ENCODE measurements around the gene LARP1.

Gene LARP1

GRCh38 chr5:154779105-154779504 is 23.9 kb downstream of the LARP1 start:
- no peak for DNase-seq (ENCODE audit: low spot score in 2 of 2)
- H3K27me3 ChIP-seq (ENCODE audit: low read depth) = no peaks in the 10 kb centered on the region
- peaks cover 7% of the 10 kb centered on the region for H3K36me3 ChIP-seq (replicated peaks)
- no peak overlapping the region for H3K4me3 ChIP-seq
- in situ Hi-C loops (cut with MboI; ENCODE audit: low sequenced_read_pairs) = no loop called here
- H3K4me1 ChIP-seq = no peaks in the 10 kb centered on the region
- H3K9me3 ChIP-seq = no peaks in the 10 kb centered on the region

DNA sequence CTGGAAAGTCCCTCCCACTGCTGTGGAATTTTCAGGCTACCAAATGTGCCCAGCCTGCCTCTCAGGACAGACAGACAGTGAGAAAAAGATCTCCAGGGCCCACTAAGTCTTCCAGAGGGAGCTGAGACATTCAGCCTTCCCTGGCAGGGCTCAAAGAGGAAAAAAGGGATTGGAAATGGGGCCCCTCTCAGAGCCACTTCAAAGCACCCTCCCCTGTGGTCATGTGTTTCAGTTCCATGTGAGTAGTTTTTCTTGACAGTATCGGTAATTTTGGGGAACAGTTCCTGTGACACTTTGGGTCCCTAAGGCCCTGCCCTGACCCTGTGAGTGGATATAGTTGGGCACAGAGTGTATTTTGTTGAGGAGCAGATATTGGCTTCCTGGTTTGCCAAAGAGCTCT is 25.0 kb downstream of the LARP1 start:
- in situ Hi-C loops (cut with MboI; ENCODE audit: low sequenced_read_pairs) = no loop called here
- no peak for DNase-seq (ENCODE audit: low spot score in 2 of 2)
- Histone ChIP-seq H3K27me3 (ENCODE audit: low read depth) (no peaks in the 10 kb centered on the region), H3K4me3 (no peak overlapping the region), H3K9me3 (no peaks in the 10 kb centered on the region), H3K36me3 (replicated peaks) (peaks cover 7% of the 10 kb centered on the region), H3K4me1 (no peaks in the 10 kb centered on the region)

DNA sequence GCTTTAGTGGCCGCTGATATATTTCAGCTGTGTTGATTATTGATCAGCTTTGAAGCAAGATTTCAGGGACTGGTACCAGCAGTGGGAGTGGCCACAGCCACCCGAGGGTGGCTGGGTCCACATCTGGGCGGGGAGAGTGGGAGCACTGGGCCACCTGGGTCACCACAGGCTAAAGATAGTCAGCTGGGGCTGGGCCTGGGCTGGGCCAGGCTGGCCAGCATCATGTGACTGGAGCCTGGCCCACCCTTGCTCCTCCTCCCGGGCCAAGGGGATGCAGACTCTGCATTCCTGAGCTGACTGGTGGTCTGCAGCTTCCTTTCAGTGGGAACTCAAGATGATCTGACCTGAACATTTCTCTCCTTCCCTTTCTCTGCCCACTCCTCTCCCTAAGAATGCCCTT is 27.1 kb downstream of the LARP1 start:
- in situ Hi-C loops (cut with MboI; ENCODE audit: low sequenced_read_pairs) = no loop called here
- DNase-seq (ENCODE audit: low spot score in 2 of 2) = no peak
- H3K4me3 ChIP-seq = no peak overlapping the region
- H3K9me3 ChIP-seq = no peaks in the 10 kb centered on the region
- H3K4me1 ChIP-seq = no peaks in the 10 kb centered on the region
- H3K36me3 ChIP-seq (replicated peaks) = peaks cover 4% of the 10 kb centered on the region
- no peaks in the 10 kb centered on the region for H3K27me3 ChIP-seq (ENCODE audit: low read depth)

GRCh38 chr5:154782812-154783592 is 27.8 kb downstream of the LARP1 start:
- DNase-seq (ENCODE audit: low spot score in 2 of 2) = no peak
- Histone ChIP-seq H3K4me3 (no peak overlapping the region), H3K4me1 (no peaks in the 10 kb centered on the region), H3K27me3 (ENCODE audit: low read depth) (no peaks in the 10 kb centered on the region), H3K9me3 (no peaks in the 10 kb centered on the region), H3K36me3 (replicated peaks) (no peaks in the 10 kb centered on the region; the same call in none of the 2 replicates)
- in situ Hi-C loops (cut with MboI; ENCODE audit: low sequenced_read_pairs) = no loop called here

DNA sequence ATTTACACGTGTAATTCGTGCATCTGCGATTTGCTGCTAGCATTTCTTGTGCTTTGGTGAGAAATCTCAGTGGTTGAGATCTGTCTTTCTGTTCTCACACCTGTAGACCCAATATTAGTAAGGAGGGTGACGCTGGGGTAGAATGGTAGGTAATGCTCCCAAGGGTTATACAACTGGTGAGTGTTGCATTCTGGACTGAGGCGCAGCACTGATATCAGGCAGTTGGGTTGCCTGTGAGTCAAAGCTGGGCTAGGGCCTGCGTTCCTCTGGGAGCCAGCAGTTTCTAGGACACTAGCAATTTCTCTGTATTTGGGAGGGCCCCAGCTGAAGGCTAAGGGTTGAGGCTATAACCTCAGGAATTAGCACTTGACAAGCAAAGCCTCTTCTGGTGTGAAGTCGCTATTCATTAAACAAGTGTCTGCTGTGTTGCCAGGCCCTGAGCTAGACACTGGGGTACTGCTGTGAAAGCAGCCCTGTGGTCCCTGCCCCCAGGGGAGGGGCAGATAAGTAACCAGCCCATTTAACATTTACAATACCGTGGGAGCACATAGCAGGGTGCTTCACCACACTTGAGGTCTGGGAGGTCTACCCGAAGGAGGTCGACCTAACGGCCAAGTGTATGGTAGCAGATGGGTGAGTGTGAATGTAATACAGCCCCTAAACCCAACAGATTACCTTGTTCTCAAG is 28.7 kb downstream of the LARP1 start:
- Histone ChIP-seq H3K4me3 (no peak overlapping the region), H3K36me3 (replicated peaks) (no peaks in the 10 kb centered on the region; the same call in none of the 2 replicates), H3K27me3 (ENCODE audit: low read depth) (no peaks in the 10 kb centered on the region), H3K9me3 (no peaks in the 10 kb centered on the region), H3K4me1 (no peaks in the 10 kb centered on the region)
- in situ Hi-C loops (cut with MboI; ENCODE audit: low sequenced_read_pairs) = no loop called here
- no peak for DNase-seq (ENCODE audit: low spot score in 2 of 2)

GRCh38 chr5:154784856-154785255 is 29.7 kb downstream of the LARP1 start:
- no peaks in the 10 kb centered on the region for H3K4me1 ChIP-seq
- no peak overlapping the region for H3K4me3 ChIP-seq
- DNase-seq (ENCODE audit: low spot score in 2 of 2) = no peak
- H3K36me3 ChIP-seq (replicated peaks) = peaks cover 6% of the 10 kb centered on the region
- no peaks in the 10 kb centered on the region for H3K27me3 ChIP-seq (ENCODE audit: low read depth)
- in situ Hi-C loops (cut with MboI; ENCODE audit: low sequenced_read_pairs) = no loop called here
- no peaks in the 10 kb centered on the region for H3K9me3 ChIP-seq

DNA sequence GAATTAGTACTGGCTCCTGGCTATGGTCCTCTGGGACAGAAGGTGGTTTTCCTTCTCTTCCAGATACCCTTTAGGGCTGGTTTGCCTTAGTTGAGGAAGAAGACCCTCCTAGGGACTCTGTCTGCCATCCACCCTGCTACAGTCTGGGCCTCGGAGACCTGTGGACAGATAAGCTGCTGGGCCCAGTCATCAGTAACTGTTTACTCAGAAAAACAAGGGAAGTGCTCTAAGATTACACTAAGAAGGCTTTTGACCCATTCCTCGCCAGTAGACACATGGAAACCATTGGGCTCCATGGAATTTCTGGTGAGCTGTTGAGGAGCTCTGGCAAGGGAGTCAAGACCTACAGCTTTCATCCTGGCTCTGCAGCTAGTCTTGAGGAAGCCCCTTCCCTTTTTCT is 31.2 kb downstream of the LARP1 start:
- no peak overlapping the region for H3K4me3 ChIP-seq
- no peak for DNase-seq (ENCODE audit: low spot score in 2 of 2)
- no peaks in the 10 kb centered on the region for H3K27me3 ChIP-seq (ENCODE audit: low read depth)
- H3K4me1 ChIP-seq = no peaks in the 10 kb centered on the region
- H3K9me3 ChIP-seq = no peaks in the 10 kb centered on the region
- H3K36me3 ChIP-seq (replicated peaks) = peaks cover 21% of the 10 kb centered on the region
- in situ Hi-C loops (cut with MboI; ENCODE audit: low sequenced_read_pairs) = no loop called here

DNA sequence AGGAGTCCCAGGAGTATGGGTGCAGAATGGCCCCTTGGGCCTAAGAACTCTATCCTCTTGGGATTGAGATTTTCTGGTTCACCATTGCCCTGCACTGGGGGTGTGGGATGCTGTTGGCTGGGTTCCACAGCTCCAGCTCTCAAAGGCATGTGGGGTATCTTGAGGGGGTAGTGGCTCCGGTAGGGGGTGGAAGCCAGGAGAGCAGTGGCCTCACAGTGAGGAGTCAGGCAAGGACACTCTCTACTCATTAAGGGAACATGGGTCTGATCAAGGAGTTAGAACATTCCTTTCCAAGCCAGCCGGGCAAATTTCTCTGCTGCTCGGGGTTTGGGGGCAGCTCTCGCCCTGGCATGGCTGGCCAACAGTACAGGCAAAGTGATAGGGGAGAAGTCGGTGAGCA is 33.0 kb downstream of the LARP1 start:
- Histone ChIP-seq H3K4me1 (no peaks in the 10 kb centered on the region), H3K4me3 (no peak overlapping the region), H3K27me3 (ENCODE audit: low read depth) (no peaks in the 10 kb centered on the region), H3K36me3 (replicated peaks) (peaks cover 39% of the 10 kb centered on the region), H3K9me3 (no peaks in the 10 kb centered on the region)
- no peak for DNase-seq (ENCODE audit: low spot score in 2 of 2)
- in situ Hi-C loops (cut with MboI; ENCODE audit: low sequenced_read_pairs) = no loop called here

DNA sequence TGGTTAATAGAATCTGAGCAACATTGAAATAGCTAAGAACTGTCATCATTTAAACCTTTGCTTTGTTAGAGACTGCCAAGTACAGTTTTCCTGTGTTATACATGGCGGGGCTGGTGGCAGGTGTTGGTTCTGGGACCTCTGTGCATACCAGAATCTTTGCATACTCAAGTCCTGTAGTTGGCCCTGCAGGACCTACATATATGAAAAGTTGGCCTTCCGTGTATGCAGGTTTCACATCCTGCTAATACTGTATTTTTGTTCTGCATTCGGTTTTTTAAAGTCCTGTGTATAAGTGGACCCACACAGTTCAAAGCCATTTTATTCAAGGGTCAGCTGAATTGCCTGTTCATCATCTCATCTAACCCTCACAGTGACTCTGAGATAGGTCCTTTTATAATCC is 36.4 kb downstream of the LARP1 start:
- H3K9me3 ChIP-seq = no peaks in the 10 kb centered on the region
- no peaks in the 10 kb centered on the region for H3K27me3 ChIP-seq (ENCODE audit: low read depth)
- H3K4me1 ChIP-seq = no peaks in the 10 kb centered on the region
- in situ Hi-C loops (cut with MboI; ENCODE audit: low sequenced_read_pairs) = no loop called here
- DNase-seq (ENCODE audit: low spot score in 2 of 2) = no peak
- no peak overlapping the region for H3K4me3 ChIP-seq
- peaks cover 66% of the 10 kb centered on the region for H3K36me3 ChIP-seq (replicated peaks)

DNA sequence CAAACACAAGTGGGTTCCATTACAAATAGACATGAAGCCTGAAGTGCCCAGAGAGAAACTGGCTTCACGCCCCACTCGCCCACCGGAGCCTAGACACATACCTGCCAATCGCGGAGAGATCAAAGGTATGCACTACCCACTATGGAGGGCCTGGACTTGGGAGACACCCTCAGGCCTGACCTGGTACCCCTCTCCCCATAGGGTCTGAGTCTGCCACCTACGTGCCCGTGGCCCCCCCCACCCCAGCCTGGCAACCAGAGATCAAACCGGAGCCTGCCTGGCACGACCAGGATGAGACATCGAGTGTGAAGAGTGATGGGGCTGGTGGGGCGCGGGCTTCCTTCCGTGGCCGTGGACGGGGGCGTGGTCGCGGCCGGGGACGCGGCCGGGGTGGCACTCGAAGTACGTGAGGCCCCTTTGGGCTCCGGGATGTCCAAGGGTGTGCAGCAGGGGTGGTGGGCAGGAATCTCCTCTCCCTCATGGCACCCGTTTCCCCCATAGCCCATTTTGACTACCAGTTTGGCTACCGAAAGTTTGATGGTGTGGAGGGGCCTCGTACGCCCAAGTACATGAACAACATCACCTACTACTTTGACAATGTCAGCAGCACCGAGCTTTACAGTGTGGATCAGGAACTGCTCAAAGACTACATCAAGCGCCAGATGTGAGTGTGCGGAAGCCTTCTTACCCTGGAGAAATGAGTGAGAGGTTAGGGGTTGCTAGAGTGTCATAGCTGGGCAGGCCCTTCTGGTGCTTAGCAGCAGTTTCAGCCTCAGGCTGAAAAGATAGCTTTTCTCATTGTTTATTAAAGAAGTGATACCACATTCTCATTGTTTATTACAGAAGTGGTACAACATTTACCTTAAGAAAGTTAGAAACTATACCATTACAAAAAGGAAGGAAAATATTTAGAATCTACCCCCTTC is 38.7 kb downstream of the LARP1 start:
- no peak for DNase-seq (ENCODE audit: low spot score in 2 of 2)
- no peaks in the 10 kb centered on the region for H3K9me3 ChIP-seq
- no peak overlapping the region for H3K4me3 ChIP-seq
- peaks cover 87% of the 10 kb centered on the region for H3K36me3 ChIP-seq (replicated peaks)
- H3K27me3 ChIP-seq (ENCODE audit: low read depth) = no peaks in the 10 kb centered on the region
- H3K4me1 ChIP-seq = no peaks in the 10 kb centered on the region
- in situ Hi-C loops (cut with MboI; ENCODE audit: low sequenced_read_pairs) = no loop called here

- peaks cover 91% of the 10 kb centered on the region for H3K36me3 ChIP-seq (replicated peaks)
- no peaks in the 10 kb centered on the region for H3K9me3 ChIP-seq
- no peak overlapping the region for H3K4me3 ChIP-seq
- no peaks in the 10 kb centered on the region for H3K4me1 ChIP-seq
- H3K27me3 ChIP-seq (ENCODE audit: low read depth) = no peaks in the 10 kb centered on the region
- in situ Hi-C loops (cut with MboI; ENCODE audit: low sequenced_read_pairs) = no loop called here
- DNase-seq (ENCODE audit: low spot score in 2 of 2) = no peak
Measured at GRCh38 chr5:154794525-154795234, 39.5 kb downstream of the LARP1 start.

GRCh38 chr5:154795235-154795596 is 40.0 kb downstream of the LARP1 start:
- no peaks in the 10 kb centered on the region for H3K9me3 ChIP-seq
- H3K4me3 ChIP-seq = no peak overlapping the region
- no peak for DNase-seq (ENCODE audit: low spot score in 2 of 2)
- in situ Hi-C loops (cut with MboI; ENCODE audit: low sequenced_read_pairs) = no loop called here
- peaks cover 91% of the 10 kb centered on the region for H3K36me3 ChIP-seq (replicated peaks)
- H3K4me1 ChIP-seq = no peaks in the 10 kb centered on the region
- H3K27me3 ChIP-seq (ENCODE audit: low read depth) = no peaks in the 10 kb centered on the region

DNA sequence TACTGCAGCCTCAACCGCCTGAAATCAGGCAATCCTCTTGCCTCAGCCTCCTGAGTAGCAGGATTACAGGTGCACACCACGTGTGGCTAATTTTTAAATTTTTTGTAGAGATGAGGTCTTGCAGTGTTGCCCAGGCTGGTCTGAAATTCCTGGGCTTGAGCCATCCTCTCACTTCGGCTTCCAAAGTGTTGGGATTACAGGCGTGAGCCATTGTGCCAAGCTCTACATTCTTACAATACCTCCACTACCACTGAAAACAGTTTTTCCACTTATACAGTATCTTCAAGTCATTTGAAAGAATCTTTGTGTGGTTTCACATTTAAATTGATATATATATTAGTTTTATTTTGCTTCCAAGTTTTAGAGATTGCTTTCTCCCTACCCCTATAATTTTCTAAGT is 42.6 kb downstream of the LARP1 start:
- in situ Hi-C loops (cut with MboI; ENCODE audit: low sequenced_read_pairs) = no loop called here
- Histone ChIP-seq H3K9me3 (no peaks in the 10 kb centered on the region), H3K4me1 (no peaks in the 10 kb centered on the region), H3K36me3 (replicated peaks) (peaks cover 92% of the 10 kb centered on the region), H3K4me3 (no peak overlapping the region), H3K27me3 (ENCODE audit: low read depth) (no peaks in the 10 kb centered on the region)
- DNase-seq (ENCODE audit: low spot score in 2 of 2) = no peak

All from HAP-1 (cell line).